ENCODE data around the gene NBAS. TPM values are rescaled to one million over a fixed set of nuclear protein-coding genes. Genes with fewer than 3 reads are reported as not detected.

NBAS gene
- total and polyA plus RNA-seq, 10 of the 15 experiments (the other 5 are each of a cell fraction or from before 2014, with no cell fraction given): 4.3 to 32.7 (median 20.8) TPM

DNA sequence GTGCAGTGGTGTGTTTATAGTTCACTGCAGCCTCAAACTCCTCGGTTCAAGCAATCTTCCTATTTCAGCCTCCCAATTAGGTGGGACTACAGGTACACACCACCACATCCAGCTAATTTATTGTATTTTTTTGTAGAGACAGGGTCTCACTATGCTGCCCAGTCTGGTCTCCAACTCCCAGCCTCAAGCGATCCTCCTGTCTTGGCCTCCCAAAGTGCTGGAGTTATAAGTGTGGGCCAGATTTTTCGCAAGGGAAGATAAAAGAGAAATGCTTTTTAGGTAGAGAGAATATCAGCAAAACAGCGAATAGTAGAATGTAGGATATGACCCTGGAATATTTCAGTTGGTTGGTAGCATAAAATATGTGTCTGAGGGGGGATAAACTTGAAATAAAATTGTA, 34.8 kb upstream of the NBAS start:
- peaks cover 32% of the 10 kb centered on the region for H3K79me2 ChIP-seq (ENCODE audit: control insufficient read depth, insufficient read depth, low read length)
- WGBS (ENCODE audit: insufficient coverage, insufficient replicate concordance, low lambda C conversion rate, missing lambda C conversion rate): 90% methylated on average over 4 of the region's 4 CpGs
- no TSS peak for BruUV-seq (replicated peaks)

GRCh38 chr2:15595342-15595905, 34.3 kb upstream of the NBAS start:
- no TSS peak for BruUV-seq (replicated peaks)
- FAIRE-seq (no peak), ATAC-seq (no peak), DNase-seq (ENCODE audit: low read depth, low spot score) (no peak)
- peaks cover 32% of the 10 kb centered on the region for H3K79me2 ChIP-seq (ENCODE audit: control insufficient read depth, insufficient read depth, low read length)
- H3K27ac ChIP-seq (ENCODE audit: control insufficient read depth, insufficient read depth): no peak overlapping the region
- in situ Hi-C loops (cut with MboI): no loop called here
- H3K9ac ChIP-seq (ENCODE audit: control insufficient read depth, insufficient read depth, low read length): no peak overlapping the region
- no peak overlapping the region for H3K4me3 ChIP-seq
- H3K4me1 ChIP-seq (ENCODE audit: control insufficient read depth, insufficient read depth, low read length): no peaks in the 10 kb centered on the region; the same call in none of the 2 replicates
- ChIA-PET SMC1A (ENCODE audit: uncharacterized antibody, unreplicated experiment) (no interaction called here), POLR2A (interaction anchor here (1.7 kb wide), 1 partner anchor 34 kb away, joined by 6 read pairs; the partner anchor contains the start of gene NBAS), CTCF (interaction anchor here (1.0 kb wide), 1 partner anchor 9 kb away, joined by 3 read pairs; no protein-coding TSS in a partner anchor), RAD21 (ENCODE audit: unreplicated experiment) (no interaction called here)
- intact Hi-C loops (cut with micrococcal nuclease; ENCODE audit: unreplicated experiment): no loop called here
- H3K36me3 ChIP-seq (ENCODE audit: control insufficient read depth in 2 of 2, insufficient read depth in 2 of 2, low read length in 1 of 2): peaks cover 0 to 22% of the 10 kb centered on the region in 2 experiments; a peak in 2 of 4 replicates
- H3K4me2 ChIP-seq (ENCODE audit: control insufficient read depth, insufficient read depth): no peak overlapping the region
- no peaks in the 10 kb centered on the region for H3K27me3 ChIP-seq (replicated peaks in 1 of 2; ENCODE audit: control insufficient read depth in 2 of 2, insufficient read depth in 2 of 2, low read length in 1 of 2)
- 97% methylated on average over 6 of the region's 6 CpGs for WGBS (ENCODE audit: insufficient coverage, insufficient replicate concordance, low lambda C conversion rate, missing lambda C conversion rate)
- no peaks in the 10 kb centered on the region for H4K20me1 ChIP-seq (ENCODE audit: control insufficient read depth, insufficient read depth)
- H2AFZ ChIP-seq (ENCODE audit: control insufficient read depth, low read depth, low read length): no peak overlapping the region
- no peaks in the 10 kb centered on the region for H3K9me3 ChIP-seq (replicated peaks; ENCODE audit: control insufficient read depth, insufficient read depth, low read length)
- TF ChIP-seq IKZF1 (conservative IDR thresholded peaks at IDR 0.05) (no peak), GABPA (IDR thresholded peaks at IDR 0.05; ENCODE audit: low read depth) (no peak), SREBF1 (IDR thresholded peaks at IDR 0.05; ENCODE audit: low read length) (no peak), TBL1XR1 (IDR thresholded peaks at IDR 0.05; ENCODE audit: low read depth, low read length) (no peak)
- TF ChIP-seq, protein P1, sequence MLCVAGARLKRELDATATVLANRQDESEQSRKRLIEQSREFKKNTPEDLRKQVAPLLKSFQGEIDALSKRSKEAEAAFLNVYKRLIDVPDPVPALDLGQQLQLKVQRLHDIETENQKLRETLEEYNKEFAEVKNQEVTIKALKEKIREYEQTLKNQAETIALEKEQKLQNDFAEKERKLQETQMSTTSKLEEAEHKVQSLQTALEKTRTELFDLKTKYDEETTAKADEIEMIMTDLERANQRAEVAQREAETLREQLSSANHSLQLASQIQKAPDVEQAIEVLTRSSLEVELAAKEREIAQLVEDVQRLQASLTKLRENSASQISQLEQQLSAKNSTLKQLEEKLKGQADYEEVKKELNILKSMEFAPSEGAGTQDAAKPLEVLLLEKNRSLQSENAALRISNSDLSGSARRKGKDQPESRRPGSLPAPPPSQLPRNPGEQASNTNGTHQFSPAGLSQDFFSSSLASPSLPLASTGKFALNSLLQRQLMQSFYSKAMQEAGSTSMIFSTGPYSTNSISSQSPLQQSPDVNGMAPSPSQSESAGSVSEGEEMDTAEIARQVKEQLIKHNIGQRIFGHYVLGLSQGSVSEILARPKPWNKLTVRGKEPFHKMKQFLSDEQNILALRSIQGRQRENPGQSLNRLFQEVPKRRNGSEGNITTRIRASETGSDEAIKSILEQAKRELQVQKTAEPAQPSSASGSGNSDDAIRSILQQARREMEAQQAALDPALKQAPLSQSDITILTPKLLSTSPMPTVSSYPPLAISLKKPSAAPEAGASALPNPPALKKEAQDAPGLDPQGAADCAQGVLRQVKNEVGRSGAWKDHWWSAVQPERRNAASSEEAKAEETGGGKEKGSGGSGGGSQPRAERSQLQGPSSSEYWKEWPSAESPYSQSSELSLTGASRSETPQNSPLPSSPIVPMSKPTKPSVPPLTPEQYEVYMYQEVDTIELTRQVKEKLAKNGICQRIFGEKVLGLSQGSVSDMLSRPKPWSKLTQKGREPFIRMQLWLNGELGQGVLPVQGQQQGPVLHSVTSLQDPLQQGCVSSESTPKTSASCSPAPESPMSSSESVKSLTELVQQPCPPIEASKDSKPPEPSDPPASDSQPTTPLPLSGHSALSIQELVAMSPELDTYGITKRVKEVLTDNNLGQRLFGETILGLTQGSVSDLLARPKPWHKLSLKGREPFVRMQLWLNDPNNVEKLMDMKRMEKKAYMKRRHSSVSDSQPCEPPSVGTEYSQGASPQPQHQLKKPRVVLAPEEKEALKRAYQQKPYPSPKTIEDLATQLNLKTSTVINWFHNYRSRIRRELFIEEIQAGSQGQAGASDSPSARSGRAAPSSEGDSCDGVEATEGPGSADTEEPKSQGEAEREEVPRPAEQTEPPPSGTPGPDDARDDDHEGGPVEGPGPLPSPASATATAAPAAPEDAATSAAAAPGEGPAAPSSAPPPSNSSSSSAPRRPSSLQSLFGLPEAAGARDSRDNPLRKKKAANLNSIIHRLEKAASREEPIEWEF (IDR thresholded peaks at IDR 0.05; ENCODE audit: insufficient replicate concordance, low read depth, low read length): no peak
- TF ChIP-seq, protein P2, sequence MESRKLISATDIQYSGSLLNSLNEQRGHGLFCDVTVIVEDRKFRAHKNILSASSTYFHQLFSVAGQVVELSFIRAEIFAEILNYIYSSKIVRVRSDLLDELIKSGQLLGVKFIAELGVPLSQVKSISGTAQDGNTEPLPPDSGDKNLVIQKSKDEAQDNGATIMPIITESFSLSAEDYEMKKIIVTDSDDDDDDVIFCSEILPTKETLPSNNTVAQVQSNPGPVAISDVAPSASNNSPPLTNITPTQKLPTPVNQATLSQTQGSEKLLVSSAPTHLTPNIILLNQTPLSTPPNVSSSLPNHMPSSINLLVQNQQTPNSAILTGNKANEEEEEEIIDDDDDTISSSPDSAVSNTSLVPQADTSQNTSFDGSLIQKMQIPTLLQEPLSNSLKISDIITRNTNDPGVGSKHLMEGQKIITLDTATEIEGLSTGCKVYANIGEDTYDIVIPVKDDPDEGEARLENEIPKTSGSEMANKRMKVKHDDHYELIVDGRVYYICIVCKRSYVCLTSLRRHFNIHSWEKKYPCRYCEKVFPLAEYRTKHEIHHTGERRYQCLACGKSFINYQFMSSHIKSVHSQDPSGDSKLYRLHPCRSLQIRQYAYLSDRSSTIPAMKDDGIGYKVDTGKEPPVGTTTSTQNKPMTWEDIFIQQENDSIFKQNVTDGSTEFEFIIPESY (IDR thresholded peaks at IDR 0.05): no peak

More for the DNA sequence above, 34.8 kb upstream of the NBAS start:
- Histone ChIP-seq H4K20me1 (ENCODE audit: control insufficient read depth, insufficient read depth) (no peaks in the 10 kb centered on the region), H3K4me1 (ENCODE audit: control insufficient read depth, insufficient read depth, low read length) (no peaks in the 10 kb centered on the region; the same call in none of the 2 replicates), H3K27me3 (replicated peaks in 1 of 2; ENCODE audit: control insufficient read depth in 2 of 2, insufficient read depth in 2 of 2, low read length in 1 of 2) (no peaks in the 10 kb centered on the region), H3K9me3 (replicated peaks; ENCODE audit: control insufficient read depth, insufficient read depth, low read length) (no peaks in the 10 kb centered on the region), H3K4me3 (no peak overlapping the region), H3K36me3 (ENCODE audit: control insufficient read depth in 2 of 2, insufficient read depth in 2 of 2, low read length in 1 of 2) (peaks cover 0 to 24% of the 10 kb centered on the region in 2 experiments; a peak in 2 of 4 replicates), H3K4me2 (ENCODE audit: control insufficient read depth, insufficient read depth) (no peak overlapping the region), H2AFZ (ENCODE audit: control insufficient read depth, low read depth, low read length) (no peak overlapping the region), H3K27ac (ENCODE audit: control insufficient read depth, insufficient read depth) (no peak overlapping the region), H3K9ac (ENCODE audit: control insufficient read depth, insufficient read depth, low read length) (no peak overlapping the region)
- POLR2A ChIA-PET: no interaction called here
- TF ChIP-seq SMAD1 (IDR thresholded peaks at IDR 0.05; ENCODE audit: low read depth, partially characterized antibody): no peak
- no peak for TF ChIP-seq NFYB (IDR thresholded peaks at IDR 0.05; ENCODE audit: insufficient read depth, low read depth, low read length)
- intact Hi-C loops (cut with micrococcal nuclease; ENCODE audit: unreplicated experiment) (no loop called here), in situ Hi-C loops (cut with MboI) (no loop called here)
- no peak for ATAC-seq
- SMC1A ChIA-PET (ENCODE audit: uncharacterized antibody, unreplicated experiment): interaction anchor here (1.4 kb wide), 1 partner anchor 13 kb away, joined by 5 read pairs; no protein-coding TSS in a partner anchor
- no peak for FAIRE-seq
- CTCF ChIA-PET: interaction anchor here (1.0 to 1.1 kb wide), 2 partner anchors 8 to 19 kb away, joined by 3 read pairs; no protein-coding TSS in a partner anchor
- RAD21 ChIA-PET (ENCODE audit: unreplicated experiment): no interaction called here
- DNase-seq (ENCODE audit: low read depth, low spot score): no peak

Data from GM12878 (cell line).